HG03378 (cell line): ENCODE results near the gene KLHL11.

Experiments used
- ATAC-seq: cut with Tn5 transposase; IDR thresholded peaks from one replicate; pipeline ENCODE4 v1.9.1; 2021; ENCODE audit warnings: mild to moderate bottlenecking, moderate library complexity; ENCODE audit not compliant: unreplicated experiment

KLHL11 gene

GRCh38 chr17:41812381-41813151, 52.7 kb downstream of the KLHL11 start, which contains the start of gene FKBP10:
FKBP10 (plus strand) TSS chr17:41813004; CDS start chr17:41813035, 31 bp downstream.
- ATAC-seq = no peak

- no peak for ATAC-seq
Measured at GRCh38 chr17:41811549-41812380, 53.5 kb downstream of the KLHL11 start, which contains the start of gene P3H4. P3H4 (minus strand) TSS chr17:41811949; CDS start chr17:41811915, 34 bp downstream.

- no peak for ATAC-seq
Measured at GRCh38 chr17:41810659-41811548, 54.3 kb downstream of the KLHL11 start.

- ATAC-seq = no peak
Measured at GRCh38 chr17:41806685-41807445, 58.4 kb downstream of the KLHL11 start.
